ENCODE measurements around the gene CDK5. TPM values are rescaled to one million over a fixed set of nuclear protein-coding genes. Genes with fewer than 3 reads are reported as not detected.

CDK5 gene
- total RNA-seq, 1 donor from 2014 or later = 5.7 TPM

DNA sequence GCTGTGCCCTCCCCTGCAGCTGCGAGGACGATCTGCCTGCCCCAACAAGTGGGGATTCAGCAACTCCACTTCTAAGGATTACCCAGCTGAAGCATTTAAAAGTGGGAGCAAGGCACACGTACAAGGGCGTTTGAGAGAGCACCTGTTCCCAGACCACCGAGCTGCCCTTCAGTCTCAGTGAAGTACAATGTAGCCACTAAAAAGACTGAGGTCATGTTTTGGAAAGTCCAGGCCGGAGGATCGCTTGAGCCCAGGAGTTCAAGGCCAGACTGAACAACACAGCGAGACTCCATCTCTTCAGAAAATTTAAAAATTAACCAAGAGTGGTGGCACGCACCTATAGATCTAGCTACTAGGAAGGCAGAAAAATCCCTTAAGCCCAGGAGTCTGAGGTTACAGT, 52.1 kb downstream of the CDK5 start:
- Histone ChIP-seq H3K9me3 (ENCODE audit: control insufficient read depth in 3 of 3, low read length in 3 of 3) (no peaks in the 10 kb centered on the region), H3K9ac (ENCODE audit: low read depth in 1 of 3, low read length in 3 of 3) (no peak overlapping the region), H3K4me3 (ENCODE audit: low read length in 3 of 3) (no peak overlapping the region), H3K36me3 (ENCODE audit: control insufficient read depth in 3 of 3, insufficient read depth in 3 of 3, low read length in 3 of 3) (peaks cover 0 to 4% (median 0%) of the 10 kb centered on the region in 3 donors), H3K4me1 (ENCODE audit: control insufficient read depth in 3 of 3, insufficient read depth in 3 of 3, low read length in 3 of 3) (peaks cover 3 to 16% (median 6%) of the 10 kb centered on the region in 3 donors), H3K27ac (ENCODE audit: low read depth, low read length) (no peak overlapping the region), H3K27me3 (ENCODE audit: control insufficient read depth in 3 of 3, insufficient read depth in 3 of 3, low read length in 3 of 3) (peaks cover 11 to 18% (median 15%) of the 10 kb centered on the region in 3 donors)

Other genes starting within 250 kb of the CDK5 start
- under 0.01 TPM for gene AOC1, start 205.4 kb downstream of the CDK5 start, total RNA-seq
- 7.3 TPM for gene KCNH2, start 79.6 kb downstream of the CDK5 start, total RNA-seq
- gene NOS3, start 66.9 kb downstream of the CDK5 start, total RNA-seq = 4.7 TPM
- not detected for gene ATG9B, start 33.4 kb downstream of the CDK5 start, total RNA-seq
- 15.7 TPM for gene ABCB8, start 29.4 kb downstream of the CDK5 start, total RNA-seq
- not detected for gene ASIC3, start 9.4 kb downstream of the CDK5 start, total RNA-seq
- gene SLC4A2, start 1.7 kb upstream of the CDK5 start, total RNA-seq = 31.3 TPM
- 55.3 TPM for gene FASTK, start 22.9 kb upstream of the CDK5 start, total RNA-seq
- gene TMUB1, start 25.6 kb upstream of the CDK5 start, total RNA-seq = 12.5 TPM
- gene AGAP3, start 28.6 kb upstream of the CDK5 start, total RNA-seq = 28.7 TPM
- not detected for gene GBX1, start 109.8 kb upstream of the CDK5 start, total RNA-seq
- 3.7 TPM for gene ASB10, start 129.4 kb upstream of the CDK5 start, total RNA-seq
- gene H2BK1, start 152.6 kb upstream of the CDK5 start, total RNA-seq = not detected
- gene ABCF2, start 169.3 kb upstream of the CDK5 start, total RNA-seq = 20.9 TPM
- gene CHPF2, start 174.6 kb upstream of the CDK5 start, total RNA-seq = 16.2 TPM
- 101 TPM for gene SMARCD3, start 190.8 kb upstream of the CDK5 start, total RNA-seq